MV-4-11 (cell line): ENCODE results near the gene RNF223.
"Not testable (repeated sequence)": the region's sequence is repeated elsewhere in the genome, so short reads cannot be mapped to it uniquely, and the experiment has no call there.

ENCODE experiments used
- DNase-seq: peaks from one replicate; lab custom pipeline; 2025; lab: John Stamatoyannopoulos, UW

Gene RNF223

GRCh38 chr1:1087351-1088028 lies 13.4 kb upstream of the RNF223 start:
- DNase-seq, result no peak

GRCh38 chr1:1086911-1087341 lies 12.8 kb upstream of the RNF223 start:
- DNase-seq, result no peak

DNA sequence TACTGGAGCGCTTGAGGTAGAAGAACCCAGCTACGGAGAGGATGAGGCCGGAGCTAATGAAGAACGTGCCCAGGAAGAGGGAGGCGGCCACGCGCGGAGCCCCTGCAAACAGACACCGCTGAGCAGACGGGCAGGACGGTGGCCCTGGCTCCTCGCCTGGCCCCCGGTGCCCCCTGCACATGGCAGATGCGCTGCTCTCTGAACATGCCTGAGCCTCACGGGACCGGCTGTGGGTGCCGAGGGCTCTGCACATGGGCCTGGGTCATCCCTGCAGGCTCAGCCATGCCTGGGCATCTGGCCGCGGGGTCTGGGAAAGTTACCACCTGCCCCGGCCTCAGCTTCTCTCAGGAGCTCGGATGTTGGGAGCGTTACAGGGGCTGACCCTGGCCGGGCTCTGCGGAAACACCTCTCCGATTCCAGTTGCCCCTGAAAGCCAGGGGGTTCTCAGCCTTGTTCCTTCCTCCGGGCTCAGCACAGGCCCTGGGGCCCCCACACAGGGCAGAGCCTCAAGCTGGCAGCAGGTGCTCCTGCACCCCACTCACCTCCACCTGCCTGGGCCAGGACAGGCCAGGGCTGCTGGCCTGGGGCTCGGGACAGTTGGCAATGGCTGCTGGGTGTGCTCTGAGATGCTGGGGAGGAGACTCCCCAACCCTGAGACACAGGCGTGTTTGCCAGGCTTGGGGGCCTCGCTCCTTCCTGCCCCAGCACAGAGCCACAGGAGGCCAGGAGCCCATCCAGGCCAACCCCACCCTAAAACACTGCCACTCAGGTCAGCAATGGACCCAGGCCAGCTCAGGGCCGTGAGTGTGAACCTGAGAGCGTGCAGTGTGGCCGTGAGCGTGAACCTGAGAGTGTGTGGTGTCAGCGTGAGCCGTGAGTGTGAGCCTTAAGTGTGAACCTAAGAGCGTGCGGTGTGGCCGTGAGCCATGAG lies 12.1 kb upstream of the RNF223 start:
- no peak for DNase-seq

DNA sequence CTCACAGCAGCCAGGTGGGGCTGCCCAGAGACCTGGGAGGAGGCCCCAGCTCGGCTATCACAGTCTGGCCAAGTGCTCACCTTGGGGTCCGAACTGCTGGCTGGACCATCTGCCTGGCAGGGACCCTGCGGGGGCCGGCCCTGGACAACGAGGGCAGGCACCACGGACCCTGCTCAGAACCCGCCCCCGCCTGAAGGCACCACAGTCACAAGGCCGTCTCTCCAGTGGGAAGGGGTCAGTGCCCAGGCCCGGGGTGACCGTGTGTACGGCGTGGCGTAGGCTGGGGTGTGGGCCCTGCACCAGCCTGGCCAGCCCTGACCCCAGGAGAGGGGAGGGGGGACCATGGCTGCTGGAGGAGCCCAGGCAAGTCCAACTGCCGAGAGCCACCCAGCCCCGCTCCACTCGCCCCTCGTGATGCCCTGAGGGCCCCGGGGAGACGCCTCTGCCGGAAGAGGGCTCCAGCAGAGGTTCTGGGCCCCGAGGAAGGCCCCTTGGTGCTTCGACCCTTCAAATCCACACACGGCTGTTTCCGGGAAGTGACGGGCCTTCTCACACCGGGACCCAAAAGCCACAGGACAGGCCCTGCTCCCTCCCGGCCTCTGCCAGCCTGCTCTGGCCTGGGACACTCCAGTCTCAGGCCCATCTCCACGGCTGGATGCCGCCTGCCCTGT lies 11.2 kb upstream of the RNF223 start:
- no peak for DNase-seq

DNA sequence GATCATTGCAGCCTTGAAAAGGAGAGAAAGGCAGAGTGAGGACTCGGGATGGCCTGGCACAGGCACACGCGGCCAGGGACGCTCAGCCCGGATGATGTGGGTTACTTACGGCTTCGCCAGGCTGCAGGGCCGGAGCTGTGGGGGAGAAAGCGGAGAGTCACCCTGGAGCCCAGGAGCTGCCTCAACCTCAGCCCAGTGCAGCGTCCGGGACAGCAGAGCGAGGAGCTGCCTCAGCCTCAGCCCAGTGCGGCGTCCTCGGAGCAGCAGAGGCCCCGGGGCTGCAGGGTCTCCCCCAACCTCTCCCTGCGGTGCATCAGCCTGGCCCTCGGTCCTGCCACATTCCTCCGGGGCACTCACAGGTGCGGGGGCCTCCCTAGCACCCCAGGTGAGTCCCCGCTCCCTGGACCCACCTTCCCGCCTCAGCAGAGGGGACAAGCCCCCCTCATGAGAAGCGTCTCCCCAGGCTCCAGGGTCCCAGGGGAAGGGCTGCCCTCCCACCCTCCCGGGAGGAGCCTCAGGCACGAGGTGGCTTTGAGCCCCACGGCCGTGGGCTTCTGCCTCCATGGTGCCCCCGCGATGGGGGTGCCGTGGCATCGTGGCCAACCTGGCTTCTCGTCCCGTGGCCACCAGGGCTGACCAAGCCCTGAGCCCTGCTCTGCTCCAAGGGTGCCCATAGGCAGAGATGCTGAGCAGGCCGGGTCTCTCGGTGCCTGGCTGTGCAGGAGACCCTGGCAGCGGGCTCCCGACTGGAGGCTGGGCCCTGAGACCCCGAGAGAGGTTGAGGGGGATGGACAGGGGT lies 10.5 kb upstream of the RNF223 start:
- no peak for DNase-seq

DNA sequence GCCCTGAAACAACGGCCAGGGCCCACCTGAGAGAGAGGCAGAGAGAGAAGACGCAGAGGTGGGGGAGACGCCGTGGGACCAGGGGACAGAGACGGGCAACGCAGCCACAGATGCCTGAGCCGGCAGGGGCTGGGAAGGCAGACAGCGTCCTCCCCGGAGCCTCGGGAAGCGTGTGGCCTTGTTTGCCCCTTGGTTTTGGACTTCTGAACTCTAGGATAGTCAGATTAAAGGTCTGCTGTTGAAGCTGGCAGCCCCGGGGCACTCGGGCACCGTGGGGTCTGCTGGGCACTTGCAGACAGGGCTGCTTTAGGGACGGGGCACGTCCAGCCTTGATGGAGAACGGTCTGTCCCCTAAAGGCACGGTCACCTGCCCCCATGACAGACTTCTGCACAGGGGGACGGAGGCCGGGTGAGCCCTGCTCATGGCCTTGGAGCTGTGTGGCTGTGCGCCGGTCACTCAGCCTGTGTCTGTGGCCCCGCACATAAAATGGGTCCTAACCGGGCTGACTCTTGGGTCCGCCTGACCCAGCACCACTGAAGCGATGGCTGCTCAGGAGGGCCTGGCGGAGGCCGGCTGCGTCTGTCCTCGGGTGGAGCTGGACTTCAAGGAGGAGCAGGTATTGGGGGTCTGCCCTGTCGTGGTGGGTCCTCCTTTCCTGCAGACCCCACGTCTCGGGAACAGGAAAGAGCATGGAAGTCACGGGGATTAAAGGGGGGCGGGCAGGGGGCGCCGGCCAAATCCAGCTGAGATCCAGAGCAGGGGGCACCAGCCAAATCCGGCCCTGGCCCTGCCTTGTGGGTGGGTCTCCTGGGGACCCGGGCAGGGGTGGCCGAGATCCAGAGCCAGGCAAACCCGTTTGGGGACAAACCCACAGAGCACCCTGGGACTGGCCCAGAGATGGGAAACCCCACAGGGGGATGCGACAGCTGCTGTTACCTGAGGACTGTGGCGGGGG lies 9.6 kb upstream of the RNF223 start:
- DNase-seq, result no peak

DNA sequence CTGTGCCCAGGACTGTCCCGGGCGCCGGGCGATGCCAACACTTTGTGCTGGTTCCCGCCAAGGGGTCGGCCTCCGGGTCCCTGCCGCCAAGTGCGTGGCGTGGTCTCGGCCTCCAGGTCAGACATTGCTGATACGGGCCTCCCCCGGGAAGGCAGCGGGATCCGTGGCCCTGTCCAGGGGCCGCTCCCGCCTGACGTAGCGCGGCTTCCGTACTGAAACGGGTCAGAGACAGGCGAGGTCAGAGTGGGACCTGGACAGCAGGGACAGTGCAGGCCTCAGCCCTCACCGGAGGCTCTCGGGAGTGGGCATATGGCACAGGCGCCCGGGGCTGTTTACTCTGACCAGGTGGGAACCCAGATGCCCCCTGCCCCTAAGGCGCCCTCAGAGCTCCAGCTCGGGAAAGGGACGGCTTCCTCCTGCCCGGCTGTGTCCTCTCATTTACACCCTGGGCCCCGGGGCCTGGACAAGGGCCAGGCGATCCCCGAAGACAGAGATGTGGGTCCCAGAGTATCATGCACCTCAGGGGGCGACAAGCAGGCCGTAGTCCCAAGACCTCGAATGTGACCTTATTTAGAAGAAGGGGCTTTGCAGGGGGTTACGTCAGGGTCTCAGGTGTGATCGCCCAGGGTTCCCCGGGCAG lies 8.8 kb upstream of the RNF223 start:
- DNase-seq, result no peak

GRCh38 chr1:1082239-1082775 lies 8.2 kb upstream of the RNF223 start:
- no peak for DNase-seq

DNA sequence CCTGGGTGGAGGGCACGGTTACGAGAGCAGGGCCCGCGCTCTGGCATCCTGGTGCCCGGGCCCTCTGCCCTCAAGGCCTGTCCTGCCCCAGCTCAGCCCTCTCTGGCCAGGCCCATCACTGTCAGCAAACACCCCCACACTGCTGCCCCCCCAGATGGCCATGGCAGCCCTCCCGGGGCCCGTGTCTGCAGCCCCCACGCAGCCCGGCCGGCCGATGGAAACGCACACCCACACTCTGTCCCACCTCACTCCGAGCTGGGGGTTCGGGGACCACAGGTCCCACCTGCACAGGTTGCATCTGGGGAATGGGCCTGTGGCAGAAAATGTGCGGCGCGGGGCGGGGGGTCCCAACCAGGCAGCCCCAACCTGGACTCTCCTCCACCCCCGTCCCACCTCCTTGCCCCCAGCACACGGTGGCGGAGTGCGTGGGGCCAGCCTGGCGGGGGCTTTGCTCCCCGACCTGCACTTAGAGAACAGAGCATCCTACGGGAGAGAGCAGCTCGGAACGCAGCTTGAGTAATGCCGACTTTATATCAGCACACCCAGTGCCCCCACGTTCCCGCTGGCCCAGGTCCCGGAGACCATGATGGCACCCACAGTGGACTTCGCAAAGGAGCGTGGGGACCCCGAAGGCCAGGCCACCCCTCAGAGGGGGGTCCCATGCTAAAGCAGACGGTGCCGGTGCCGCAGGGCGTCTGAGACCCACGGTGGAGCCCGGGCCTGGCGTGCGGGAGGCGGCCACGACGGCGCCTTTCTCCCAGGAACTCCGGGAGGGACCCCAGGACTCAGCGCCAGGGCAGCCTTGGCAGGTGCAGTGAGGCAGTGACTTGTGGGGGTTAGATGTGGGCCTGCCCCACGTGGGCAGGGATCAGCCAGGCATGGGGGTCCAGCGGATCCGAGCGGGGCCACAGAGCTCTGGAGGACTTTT lies 7.5 kb upstream of the RNF223 start:
- DNase-seq, result no peak

DNA sequence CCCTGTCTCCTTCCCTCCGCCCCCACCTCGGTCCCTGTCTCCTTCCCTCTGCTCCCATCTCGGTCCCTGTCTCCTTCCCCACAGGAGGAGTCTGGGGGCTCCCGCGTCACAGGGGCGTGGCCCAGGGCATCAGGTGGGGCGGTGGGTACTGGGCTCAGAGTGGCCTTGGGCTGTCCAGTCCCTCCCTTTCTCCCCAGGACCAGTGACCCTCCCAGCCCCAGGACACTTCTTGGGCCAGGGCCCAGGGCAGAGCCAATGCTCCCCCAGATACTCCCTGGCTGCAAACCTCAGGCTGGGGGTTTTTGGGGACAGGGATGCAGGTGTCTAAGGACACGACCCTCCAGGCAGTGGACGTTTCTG lies 6.8 kb upstream of the RNF223 start:
- no peak for DNase-seq

DNA sequence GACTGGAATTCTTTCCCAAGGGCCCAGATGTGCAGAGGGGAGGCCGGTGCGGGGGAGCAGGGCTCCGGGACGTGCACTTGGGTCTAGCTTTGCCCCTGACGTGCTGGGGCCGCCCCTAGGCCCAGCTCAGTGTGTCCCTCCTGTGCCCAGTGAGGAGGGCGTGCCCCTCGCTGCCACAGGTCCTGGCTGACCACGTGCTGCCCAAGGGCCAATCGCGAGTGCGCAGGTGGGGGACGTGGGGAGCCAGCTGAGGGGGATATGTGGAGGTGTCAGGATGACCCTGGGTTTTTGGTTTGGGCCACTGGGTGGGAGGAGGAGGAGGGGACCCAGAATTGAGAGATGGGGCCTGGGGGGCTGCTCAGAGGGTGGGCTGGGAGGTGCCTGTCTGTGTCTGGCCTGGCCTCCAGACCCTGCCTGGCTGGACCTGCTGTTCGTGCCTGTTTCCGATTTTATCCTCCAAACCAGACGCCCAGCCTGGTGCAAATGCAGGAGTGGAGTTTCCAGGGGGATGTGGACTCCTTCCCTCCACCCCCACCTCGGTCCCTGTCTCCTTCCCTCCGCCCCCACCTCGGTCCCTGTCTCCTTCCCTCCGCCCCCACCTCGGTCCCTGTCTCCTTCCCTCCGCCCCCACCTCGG lies 6.1 kb upstream of the RNF223 start:
- no peak for DNase-seq

DNA sequence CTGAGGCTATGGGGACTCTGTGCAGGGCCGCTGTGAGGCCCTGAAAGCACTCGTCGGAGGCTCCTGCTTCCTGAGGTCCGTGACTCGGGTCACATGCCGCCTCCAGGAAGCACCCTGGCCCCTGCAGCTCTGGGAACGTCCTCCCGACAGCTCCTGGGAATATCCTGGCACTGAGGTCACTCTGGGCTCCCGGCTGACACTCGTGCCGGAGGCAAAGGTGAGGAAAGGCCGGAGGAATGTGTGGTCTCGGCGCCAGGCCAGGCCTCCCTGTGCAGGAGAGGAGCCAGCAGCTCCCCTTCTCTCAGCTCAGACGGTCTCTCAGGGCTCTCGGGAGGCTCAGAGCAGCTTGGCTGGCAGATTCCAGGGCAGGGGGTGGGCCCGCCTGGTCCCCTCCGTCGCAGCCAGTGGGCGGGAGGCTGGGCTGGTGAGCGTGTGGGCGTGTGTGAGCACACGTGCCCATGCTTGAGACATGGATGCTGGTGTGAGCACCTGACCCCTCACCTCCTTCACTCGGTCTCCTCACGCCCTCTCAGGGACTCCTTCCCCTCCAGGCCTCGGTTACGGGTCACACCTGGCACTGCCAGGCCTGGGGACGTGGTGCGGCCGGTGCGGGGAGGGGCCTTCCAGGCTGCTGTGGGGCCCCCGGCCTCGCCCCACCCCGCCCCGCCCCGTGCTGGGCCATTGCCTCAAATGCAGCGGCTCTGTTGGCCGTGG lies 5.5 kb upstream of the RNF223 start:
- no peak for DNase-seq

- not testable (repeated sequence) for DNase-seq
Measured at GRCh38 chr1:1077396-1077795, 3.3 kb upstream of the RNF223 start.

DNA sequence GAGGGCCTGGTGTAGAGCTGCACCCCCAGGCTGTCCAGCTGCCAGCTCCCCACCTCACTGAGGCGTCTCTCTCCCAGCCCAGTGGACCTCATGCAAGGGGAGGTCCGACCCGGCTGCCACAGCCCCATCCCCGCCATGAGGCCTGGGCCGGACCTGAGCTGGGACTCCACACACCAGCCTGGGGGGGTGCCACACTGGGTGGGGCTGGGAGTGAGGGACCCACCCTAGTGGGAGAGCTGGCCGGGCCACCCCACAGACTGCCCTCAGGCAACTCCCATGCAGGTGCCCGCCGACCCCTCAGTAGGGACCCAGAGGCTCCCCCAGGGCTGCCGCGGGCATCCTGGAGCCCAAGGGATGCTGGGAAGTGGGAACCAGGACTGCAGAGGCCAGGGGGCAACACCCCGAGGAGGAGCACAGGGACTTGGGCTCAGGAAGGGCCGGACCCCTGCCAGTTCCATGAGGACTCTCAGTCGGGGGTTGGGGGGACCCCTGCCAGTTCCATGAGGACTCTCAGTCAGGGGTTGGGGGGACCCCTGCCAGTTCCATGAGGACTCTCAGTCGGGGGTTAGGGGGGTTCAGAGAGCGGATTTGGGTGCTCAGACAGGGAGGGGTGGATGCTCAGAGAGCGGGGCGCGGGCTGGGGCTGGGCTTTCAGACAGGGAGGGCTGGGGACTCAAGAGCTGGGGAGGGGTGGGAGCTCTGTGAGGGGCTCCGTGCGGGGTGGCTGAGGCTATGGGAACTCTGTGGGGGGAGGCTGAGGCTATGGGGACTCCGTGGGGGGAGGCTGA lies 1.2 kb upstream of the RNF223 start:
- no peak for DNase-seq

GRCh38 chr1:1074631-1075147 lies 583 bp upstream of the RNF223 start:
- no peak for DNase-seq

- DNase-seq, result no peak
Measured at GRCh38 chr1:1072849-1073742, 1.0 kb downstream of the RNF223 start.
